Stimulated activated CD8-positive, alpha-beta memory T cell treated with anti-CD3 and anti-CD28 coated beads, Interleukin-2, amount 100 ng/mL, for 1 hour (primary cell): ENCODE results near the gene POR.
"Not testable (repeated sequence)": the region's sequence is repeated elsewhere in the genome, so short reads cannot be mapped to it uniquely, and the experiment has no call there.

Experiments used
- DNase-seq, 2 donors: peaks; one replicate each; pipeline ENCODE4 v3.0.0-alpha.2; 2020; ENCODE audit warnings: low read depth in 2 of 2

The POR gene

DNA sequence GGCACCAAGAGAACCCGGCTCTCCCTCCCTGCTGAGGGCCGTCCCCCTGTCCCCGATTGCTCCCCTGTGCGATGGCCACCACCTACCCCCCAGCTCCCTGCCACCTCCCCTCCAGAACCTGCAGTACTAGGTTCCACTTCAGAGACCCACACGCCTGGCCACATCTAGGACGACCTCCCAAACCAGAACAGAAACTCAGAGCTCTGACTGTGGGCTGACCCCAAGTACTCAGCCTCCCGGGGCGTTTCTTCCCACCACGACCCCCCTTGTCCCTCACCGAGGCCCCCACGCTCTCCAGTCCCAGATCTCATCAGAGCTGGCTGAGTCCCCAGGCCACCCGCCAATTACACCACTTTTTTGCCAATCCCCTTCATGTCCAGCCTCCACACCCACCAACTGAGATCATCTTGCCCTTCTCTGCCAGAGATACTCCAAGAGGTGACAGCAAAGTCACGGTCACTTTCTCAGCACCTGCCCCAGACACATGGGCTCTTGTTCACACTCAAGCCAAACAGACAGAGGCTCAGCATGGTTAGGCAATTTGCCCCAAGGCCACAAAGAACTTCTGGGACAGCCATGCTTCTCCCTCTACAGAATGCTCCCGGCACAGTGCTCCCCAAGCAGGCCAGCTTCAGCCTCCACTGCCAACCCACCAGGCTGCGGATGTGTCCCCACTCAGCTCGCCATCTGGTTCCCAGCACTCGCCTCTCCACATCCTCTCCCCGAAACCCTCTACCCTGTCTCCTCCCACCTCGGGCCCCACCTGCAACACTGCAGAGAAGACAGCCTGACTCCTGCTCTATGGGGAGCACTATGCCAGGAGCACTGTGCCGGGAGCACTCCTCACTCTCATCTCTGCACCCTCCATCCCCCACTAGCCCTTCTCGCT lies 74.8 kb downstream of the POR start:
- no peak for DNase-seq

DNA sequence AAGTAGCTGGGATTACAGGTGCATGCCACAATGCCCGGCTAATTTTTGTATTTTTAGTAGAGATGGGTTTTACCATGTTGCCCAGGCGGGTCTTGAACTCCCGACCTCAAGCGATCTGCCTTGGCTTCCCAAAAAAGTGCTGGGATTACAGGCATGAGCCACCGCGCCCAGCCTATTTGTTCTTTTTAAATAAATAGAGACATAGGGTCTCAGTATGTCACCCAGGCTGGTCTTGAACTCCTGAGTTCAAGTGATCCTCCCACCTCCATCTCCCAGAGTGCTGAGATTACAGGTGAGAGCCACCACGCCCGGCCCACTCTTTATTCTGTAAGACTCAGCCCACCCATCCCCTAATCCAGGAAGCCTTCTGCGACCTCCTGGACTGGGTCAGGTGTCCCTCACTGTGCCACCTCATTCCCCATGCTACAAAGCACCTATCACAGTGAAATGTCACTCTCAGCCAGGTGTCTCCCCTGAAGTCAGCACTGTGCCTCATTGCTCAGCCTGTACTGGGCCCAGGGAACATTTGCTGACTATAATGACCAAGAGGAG lies 76.7 kb downstream of the POR start:
- no peak for DNase-seq

DNA sequence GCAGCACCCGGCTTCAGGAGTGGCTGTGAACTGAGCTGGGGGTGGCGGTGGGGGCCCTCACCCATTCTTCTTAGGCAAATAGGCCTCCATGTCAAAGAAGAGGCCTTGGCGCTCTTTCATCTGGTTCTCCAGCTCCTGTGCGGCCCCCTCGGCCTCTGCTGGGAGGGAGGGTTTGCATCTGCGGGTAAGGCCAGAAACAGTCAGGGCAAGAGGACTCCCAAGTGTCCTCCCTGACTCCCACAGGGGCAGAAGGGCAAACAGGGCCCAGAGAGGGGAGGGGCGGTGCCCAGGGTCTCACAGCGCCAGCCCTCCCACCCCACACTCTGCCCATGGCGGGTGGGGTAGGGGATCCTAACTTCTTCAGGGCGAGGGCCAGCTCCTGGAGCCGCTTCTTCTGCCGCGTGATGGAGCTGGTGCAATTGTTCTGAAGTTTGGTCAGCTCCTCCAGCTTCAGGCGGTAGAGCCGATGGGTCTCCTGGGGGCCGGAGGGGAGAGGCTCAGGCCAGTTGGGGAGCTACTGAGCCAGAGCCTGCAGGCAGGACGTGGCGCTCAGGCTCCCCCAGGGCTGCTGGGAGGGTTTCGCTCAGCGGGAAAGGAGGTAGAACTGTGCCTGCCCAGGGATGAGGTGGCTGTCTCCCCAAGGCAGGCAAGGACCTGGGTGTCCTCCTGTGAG lies 77.3 kb downstream of the POR start:
- no peak for DNase-seq

DNA sequence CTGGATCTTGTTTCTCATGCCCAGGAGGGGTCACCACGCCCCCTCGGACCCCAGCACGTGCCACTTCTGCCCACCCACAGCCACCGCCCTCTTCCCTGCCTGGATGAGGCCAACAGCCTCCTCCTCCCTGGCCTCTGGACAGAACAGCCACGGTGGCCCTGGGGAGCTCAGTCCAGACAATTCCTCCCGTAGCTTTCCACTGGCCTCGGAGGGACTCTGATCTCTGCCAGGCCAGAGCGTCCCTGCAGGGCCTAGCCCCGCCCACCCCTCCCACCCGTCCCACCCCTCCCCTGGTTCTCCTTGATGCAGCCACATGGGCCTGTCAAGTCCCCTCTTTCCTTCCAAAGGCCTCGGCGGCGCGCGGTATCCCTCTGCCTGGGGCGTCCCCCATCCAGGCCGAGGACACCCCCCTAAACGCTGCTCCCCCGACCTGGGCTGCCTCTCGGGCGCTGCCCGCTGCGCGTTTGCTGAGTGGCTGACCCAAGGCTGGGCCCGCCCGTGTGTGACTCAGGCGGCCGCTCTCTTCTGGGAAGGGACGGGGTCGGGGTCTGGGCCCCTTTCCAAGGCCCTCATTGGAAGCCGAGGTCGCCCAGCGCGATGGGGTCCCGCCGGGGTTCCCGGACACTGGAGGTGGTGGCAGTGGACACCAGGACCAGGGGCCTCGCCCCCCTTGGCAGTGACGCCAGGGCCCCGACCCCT lies 78.9 kb downstream of the POR start:
- DNase-seq, result no peak

DNA sequence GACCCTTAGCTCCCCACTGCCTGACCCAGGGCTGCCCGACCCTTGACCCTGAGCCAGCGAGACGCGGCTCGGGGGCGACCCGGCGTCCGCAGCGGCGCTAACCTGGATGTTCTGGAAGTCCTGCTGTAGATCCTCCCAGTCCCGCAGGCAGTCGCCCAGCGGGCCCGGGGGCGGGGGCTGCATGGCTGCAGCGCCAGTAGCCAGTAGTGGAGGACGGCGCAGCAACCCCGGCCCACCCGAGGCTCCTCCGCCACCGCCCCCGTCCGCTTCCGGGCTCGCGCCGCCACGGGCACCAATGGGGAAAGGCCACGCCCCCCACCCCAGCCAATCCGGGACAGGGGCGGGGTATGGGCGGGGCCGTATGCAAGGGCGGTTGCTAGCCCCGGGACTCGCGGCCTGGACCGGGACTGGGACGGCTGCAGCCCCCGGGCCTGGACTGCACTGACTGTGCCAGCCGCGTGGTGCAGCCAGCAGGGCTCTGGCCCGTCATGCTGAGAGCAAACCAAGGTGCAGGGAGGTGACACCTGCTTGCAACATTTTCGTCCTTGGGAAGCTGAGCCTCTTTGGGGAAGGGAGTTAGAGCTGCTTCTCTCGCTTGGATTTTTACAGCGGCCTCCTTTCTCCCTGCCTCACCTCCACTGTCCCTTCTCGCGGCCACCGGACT lies 79.6 kb downstream of the POR start, which contains the start of gene TMEM120A:
Gene TMEM120A (minus strand): TSS at position 208 of the 664 bp plus-strand sequence. CDS start 25 bp downstream, at position 183.
- DNase-seq, result peak; percentile 85 to 93

DNA sequence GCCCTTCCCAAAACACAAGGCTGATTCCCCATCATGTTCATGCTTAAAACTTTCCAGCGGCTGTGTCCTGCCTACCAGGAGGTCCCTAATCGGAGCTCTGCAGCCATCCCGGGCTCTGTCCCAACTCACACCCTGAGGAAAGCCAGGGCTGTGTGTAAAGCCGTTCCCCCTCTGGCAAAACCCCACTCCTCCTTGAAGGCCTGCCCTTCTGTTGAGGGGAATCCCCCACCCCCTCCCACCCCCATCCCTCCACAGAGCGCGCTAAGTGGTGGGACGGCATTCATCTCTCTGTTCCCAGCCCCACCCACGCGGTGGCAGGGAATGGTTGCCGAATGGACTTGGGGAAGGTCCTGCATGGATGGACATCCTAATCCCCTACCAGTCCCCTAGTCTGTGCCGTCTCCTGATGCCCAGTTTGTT lies 80.1 kb downstream of the POR start:
- DNase-seq, result no peak

DNA sequence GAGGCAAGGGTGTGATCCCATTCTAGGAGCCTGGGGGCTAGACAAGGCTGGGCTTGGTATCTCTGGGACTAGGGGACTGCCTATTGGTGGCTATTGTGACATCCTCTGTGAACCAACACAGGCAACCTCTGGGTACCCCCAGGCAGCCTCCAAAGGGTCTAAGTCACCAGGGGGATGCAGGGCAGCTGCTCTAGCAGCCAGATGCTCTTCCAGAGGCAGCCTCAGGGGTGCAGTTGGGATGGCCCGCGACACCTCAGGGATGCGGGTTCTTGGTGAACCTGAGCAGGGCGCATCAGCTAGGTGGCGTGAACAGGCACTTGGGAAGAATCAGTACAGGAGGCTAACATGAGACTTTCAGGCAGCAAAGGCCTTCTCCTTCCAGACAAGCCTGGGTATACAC lies 81.0 kb downstream of the POR start:
- no peak for DNase-seq

DNA sequence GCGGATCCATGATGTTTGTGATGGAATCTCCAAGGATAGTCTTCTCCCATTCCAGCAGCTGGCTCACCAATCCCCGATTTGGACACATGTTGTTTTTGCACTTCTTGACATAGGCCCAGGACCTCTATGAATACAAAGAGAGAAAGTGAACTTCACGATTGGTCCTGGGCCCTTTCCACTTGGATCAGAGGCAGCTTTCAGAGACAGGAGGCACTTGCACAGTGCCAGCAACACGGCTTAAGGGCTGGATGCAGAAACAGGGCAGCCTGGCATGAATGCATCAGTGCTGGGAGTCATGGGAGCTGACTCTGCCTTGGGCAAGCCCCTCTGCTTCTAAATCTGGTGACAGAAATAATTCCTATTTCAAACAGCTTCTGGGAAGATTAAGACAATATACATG lies 81.5 kb downstream of the POR start:
- no peak for DNase-seq

DNA sequence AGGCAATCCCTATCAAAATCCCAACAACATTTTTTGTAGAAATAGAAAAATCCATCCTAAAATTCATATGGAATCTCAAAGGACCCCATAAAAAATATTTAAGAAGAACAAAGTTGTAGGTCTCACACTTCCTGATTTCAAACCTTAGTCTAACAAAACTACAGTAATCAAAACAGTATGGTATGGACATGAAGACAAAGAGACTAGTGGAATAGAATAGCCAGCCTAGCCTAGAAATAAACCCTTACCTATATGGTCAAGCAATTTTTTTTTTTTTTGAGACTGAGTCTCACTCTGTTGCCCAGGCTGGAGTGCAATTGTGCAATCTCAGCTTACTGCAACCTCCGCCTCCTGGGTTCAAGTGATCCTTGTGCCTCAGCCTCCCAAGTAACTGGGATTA lies 83.1 kb downstream of the POR start:
- DNase-seq, result no peak

DNA sequence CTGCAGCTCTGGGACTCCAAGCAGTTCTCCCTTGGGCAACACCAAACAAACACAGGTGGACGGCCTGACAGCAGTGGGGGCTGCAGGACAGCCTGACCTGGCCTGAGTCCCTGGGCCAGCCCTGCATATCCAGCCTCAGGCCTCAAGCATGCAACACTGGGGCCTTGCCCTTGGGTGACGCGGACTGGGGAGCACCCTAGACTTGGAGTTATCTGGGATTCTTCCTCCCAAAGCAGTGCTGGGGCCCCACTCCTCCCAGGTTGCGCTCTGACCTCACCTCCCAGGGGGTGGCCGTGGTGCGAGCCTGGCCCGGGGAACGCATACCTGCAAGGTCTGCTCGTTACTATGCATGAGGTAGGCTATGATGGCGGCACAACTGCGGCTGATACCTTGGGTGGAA lies 85.6 kb downstream of the POR start:
- DNase-seq, result no peak

DNA sequence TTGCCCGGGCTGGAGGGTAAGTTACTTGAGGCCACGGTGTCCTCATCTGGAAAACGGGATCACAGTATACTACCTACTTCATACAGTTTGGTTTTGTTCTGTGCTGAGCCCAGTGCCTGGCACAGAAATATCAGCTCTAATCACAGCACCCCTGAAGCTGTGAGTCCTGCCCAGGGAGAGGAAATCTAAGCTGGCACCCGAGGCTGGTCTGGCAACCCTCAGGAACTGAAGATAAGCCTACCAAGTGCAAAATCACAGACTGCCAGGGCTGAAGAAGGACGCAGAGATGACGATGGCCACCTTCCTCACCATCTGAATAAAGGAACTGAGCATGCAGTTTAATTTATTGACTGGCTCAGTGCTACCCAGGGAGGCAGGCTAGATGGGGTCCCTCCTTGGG lies 87.2 kb downstream of the POR start:
- DNase-seq, result no peak

DNA sequence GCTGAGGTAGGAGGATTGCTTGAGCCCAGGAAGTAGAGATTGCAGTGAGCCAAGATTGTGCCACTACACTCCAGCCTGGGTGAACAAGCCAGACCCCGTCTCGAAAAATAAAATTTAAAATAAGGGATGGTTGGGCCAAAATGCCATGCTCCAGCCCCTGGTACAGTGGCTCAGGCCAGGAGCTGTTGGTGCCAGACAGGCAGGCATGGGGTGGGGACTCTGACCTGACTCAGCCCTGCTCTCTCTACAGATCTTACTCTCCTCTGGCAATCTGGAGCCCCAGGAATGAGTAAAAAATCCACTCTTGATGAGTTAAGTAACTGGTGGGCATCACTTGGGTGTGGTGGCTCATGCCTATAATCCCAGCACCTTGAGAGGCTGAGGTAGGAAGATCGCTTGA lies 87.9 kb downstream of the POR start:
- no peak for DNase-seq

DNA sequence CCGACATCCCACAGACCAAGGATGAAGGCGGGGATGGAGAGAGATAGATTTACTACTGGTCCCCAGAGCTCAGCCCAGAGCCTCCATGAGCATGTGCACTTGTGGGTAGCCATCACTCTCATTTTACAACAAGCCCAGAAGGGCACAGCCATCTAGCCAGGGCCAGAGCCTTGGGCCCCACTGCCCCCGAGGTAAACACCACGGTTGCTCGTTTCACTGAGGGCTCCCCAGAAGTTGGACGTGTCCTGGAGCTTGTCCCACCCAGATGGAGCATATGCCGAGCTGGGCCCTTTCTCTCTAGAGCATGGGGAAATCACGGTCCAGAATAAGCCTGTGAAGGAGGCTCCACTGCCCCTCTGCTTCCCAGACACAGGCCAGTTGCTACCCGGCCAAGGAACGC lies 88.4 kb downstream of the POR start:
- DNase-seq, result no peak

DNA sequence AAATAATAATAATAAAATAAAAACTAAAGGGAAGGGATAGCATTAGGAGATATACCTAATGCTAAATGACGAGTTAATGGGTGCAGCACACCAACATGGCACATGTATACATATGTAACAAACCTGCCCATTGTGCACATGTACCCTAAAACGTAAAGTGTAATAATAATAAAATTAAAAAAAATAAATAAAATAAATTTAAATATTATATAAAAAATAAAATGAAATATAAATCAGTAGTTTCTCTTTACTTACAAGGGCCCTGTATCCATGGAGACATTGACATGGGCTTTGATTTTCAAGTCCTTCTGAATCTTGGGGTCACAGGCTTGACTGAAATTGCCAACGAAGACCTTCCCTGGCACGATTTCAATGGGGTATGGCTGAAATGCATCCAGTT lies 90.0 kb downstream of the POR start:
- DNase-seq, result not testable (repeated sequence)

DNA sequence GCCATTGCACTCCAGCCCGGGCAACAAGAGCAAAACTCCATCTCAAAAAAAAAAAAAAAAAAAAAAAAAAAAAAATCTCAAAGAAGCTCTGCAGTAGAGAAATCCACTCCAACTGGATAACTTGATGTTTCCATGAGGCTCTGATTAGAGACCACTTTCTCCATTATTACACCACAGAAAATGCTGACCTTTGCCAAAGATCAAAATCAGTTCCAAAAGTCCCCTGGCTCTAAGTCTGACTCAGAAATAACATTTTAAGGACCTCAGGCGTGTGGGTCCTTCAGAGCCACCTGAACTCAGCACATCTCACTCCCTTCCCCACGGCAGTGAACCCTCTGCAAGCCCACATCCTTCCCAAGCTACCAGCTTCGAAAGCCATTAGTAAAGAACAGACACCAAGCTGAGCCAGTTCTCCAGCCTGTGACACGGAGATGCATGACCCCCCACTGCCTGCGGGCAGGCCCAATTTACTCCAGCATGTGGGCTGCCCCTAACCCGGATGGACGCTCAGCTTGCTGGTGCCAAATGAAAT lies 93.3 kb downstream of the POR start:
- no peak for DNase-seq

DNA sequence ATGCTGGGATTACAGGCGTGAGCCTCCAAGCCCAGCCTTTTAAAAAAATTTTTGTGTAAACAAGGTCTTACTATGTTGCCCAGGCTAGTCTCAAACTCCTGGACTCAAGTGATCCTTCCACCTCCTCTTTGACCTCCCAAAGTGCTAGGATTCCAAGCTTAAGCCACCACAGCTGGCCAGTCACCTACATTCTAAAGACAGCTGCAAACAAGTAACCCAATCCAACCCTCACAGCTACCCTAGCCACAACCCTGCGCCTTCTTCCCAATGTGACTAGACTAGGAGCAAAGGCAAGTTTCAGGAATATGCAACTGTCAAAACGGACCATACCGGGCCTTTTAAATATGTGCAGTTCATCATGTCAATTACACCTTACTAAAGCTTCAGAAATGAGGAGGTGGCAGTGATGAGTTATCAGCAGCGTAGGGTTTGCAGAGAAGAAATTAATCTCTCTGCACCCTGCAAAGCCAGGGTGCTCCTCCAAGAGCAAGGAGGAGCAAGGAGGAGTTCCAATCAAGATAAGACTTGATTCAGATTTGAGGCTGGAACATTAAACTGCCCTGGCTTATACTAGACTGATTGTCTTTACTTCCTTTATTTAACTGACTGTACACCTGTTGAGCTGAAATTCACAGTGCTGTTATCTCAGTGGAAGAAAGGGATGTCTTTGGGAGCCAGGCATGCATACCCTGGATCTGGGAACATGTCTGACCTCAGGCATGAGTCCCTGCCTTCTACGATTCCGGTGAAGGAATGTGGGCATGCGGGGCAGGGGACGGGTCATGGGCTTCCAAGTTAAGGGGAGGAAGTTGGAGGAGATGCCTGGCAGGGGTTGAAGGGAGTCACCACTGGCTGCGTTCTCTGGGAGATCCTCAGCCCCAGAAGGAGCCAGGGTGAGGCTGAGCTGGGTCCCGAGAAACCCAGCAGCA lies 95.0 kb downstream of the POR start:
- no peak for DNase-seq

DNA sequence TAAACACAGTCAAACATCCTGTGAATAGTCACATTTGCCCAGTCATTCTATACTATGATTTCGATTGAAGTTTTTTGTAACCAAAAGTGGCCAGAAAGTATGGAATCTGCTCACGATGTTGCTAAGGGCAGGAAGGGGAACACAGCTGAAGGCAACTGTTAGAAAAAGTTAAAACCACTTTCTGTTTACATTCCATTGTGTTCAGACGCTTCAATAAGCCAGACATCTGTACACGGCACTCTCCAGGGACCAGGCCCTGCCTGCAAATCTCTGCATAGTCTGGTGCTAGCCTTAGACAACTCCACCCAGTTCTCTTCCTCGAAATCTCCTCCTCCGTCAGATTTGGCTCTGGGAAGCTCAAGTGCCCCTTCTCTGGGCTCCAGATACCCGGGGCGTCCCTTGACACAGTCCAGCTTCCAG lies 96.5 kb downstream of the POR start:
- DNase-seq, result no peak

DNA sequence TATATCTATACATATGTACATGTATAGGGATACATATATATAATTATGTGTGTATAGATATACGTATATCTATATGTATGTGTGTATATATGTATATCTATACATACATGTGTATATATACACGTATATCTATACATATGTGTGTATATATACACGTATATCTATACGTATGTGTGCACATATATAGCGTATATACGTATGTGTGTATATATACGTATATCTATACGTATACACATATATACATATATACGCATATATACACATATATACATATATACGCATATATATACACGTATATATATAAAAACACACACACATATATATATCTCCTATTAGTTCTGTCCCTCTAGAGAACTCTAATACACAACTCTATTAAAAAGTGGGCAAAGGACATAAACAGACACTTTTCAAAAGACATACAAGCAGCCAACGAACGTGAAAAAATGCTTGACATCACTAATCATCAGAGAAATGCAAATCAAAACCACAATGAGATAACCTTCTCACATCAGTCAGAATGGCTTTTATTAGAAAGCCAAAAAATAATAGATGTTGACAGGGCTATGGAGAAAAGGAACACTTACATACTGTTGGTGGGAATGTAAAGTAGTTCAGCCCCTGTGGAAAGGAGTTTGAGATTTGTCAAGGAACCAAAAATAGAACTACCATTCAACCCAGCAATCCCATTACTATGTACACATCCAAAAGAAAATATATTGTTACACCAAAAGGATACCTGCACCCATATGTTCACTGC lies 101.4 kb downstream of the POR start:
- DNase-seq, result no peak

DNA sequence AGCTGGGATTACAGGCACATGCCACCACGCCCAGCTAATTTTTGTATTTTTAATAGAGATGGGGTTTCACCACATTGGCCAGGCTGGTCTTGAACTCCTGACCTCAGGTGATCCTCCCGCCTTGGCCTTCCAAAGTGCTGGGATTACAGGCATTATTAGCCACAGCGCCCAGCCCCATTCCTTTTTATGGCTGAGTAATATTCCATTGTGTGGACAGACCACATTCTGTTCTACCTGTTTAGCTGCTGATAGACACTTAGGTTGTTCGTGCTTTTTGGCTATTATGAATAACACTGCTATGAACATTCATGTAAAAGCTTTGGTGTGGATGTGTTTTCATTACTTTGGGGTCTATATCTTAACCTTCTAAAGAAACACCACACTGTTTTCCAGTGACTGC lies 103.6 kb downstream of the POR start:
- not testable (repeated sequence) for DNase-seq
